H1 (cell line): Measurements from ENCODE around the gene GPRC5D. TPM values are rescaled to one million over a fixed set of nuclear protein-coding genes. Genes with fewer than 3 reads are reported as not detected.

Source experiments
- CHD7 ChIP-seq: fragments of 300-600 bp; sonication (generic); IDR thresholded peaks from 2 replicates; pipeline ENCODE4 v1.7.1; 2012; ENCODE audit warnings: low read length, moderate library complexity, mild to moderate bottlenecking, inconsistent platforms; ENCODE audit not compliant: insufficient replicate concordance
- EGR1 ChIP-seq: IDR thresholded peaks from 2 replicates; pipeline ENCODE4 v1.6.1; 2011; ENCODE audit warnings: low read depth, low read length, borderline replicate concordance
- SIRT6 ChIP-seq: IDR thresholded peaks from one replicate; pipeline ENCODE4 v1.7.1; 2012; ENCODE audit warnings: low read length, inconsistent platforms
- TBP ChIP-seq: IDR thresholded peaks from 2 replicates; pipeline ENCODE4 v1.6.1; 2011; ENCODE audit warnings: low read depth, low read length, improper control_type of control experiment
- polyA plus RNA-seq, 7 experiments: library from polyadenylated mRNA; depleted of rRNA in 3 of 7; stranded (reverse) in 5 of 7; unstranded in 2 of 7; fragments of >200 nt in 5 of 7; fragments of 200-250 nt in 2 of 7; gene quantifications; 1 replicate in 5 of 7; 2 replicates in 1 of 7; 4 replicates in 1 of 7; pipeline versions ENCODE4 v1.2.1 to v1.2.3, GENCODE V29; 2011 to 2013; ENCODE audit warnings: missing spikeins in 2 of 7, mixed read lengths in 2 of 7
- total RNA-seq: library from RNA; stranded (reverse); fragmentation: NEBNext Ultra II Directional; extraction: Animal tissue kit (Norgen Biotek cat#: 25700); gene quantifications from 2 replicates; pipeline ENCODE4 v1.2.1, GENCODE V29; 2021

The GPRC5D gene
- total and polyA plus RNA-seq, 2 of the 8 experiments (the other 6 are each of a cell fraction or from before 2014, with no cell fraction given) = 0.45 TPM; not detected in 1

GRCh38 chr12:12893438-12893837, 58.5 kb downstream of the GPRC5D start (continued):
- TF ChIP-seq CHD7 (no peak), TBP (no peak), EGR1 (no peak), SIRT6 (no peak)
